Stimulated activated CD4-positive, alpha-beta T cell treated with anti-CD3 and anti-CD28 coated beads, Interleukin-4, amount 100 ng/mL, for 48 hours (primary cell): ENCODE results near the gene RAI2.

Experiments used
- DNase-seq, 2 donors: peaks; one replicate each; pipeline ENCODE4 v3.0.0-alpha.2; 2020; ENCODE audit warnings: low read depth in 2 of 2

RAI2 gene

GRCh38 chrX:17860811-17861488 lies at the start of gene RAI2:
TSS of gene RAI2 (minus strand) at chrX:17861298. CDS start at chrX:17802010, 59,288 bp downstream.
- no peak for DNase-seq

GRCh38 chrX:17888421-17888820 lies 27.3 kb upstream of the RAI2 start:
- no peak for DNase-seq

- no peak for DNase-seq
Observed at GRCh38 chrX:17882680-17883079, 21.6 kb upstream of the RAI2 start.

GRCh38 chrX:17878028-17878670 lies 17.1 kb upstream of the RAI2 start:
- DNase-seq = no peak

- no peak for DNase-seq
Observed at GRCh38 chrX:17876135-17876534, 15.0 kb upstream of the RAI2 start.

- DNase-seq = no peak
Observed at GRCh38 chrX:17869580-17869979, 8.5 kb upstream of the RAI2 start.

- no peak for DNase-seq
Observed at GRCh38 chrX:17861489-17862011, 452 bp upstream of the RAI2 start.

- DNase-seq = no peak
Observed at GRCh38 chrX:17860179-17860780, 818 bp downstream of the RAI2 start.

- DNase-seq = no peak
Observed at GRCh38 chrX:17859609-17860178, 1.4 kb downstream of the RAI2 start.

GRCh38 chrX:17854531-17854930 lies 6.6 kb downstream of the RAI2 start:
- no peak for DNase-seq

- DNase-seq = no peak
Observed at GRCh38 chrX:17854069-17854468, 7.0 kb downstream of the RAI2 start.

GRCh38 chrX:17851874-17852273 lies 9.2 kb downstream of the RAI2 start:
- DNase-seq = no peak

GRCh38 chrX:17848545-17849265 lies 12.4 kb downstream of the RAI2 start:
- DNase-seq = no peak

GRCh38 chrX:17846045-17846444 lies 15.1 kb downstream of the RAI2 start:
- no peak for DNase-seq

GRCh38 chrX:17844236-17844635 lies 16.9 kb downstream of the RAI2 start:
- DNase-seq = no peak

GRCh38 chrX:17842769-17843525 lies 18.2 kb downstream of the RAI2 start:
- no peak for DNase-seq

GRCh38 chrX:17839269-17839668 lies 21.8 kb downstream of the RAI2 start:
- no peak for DNase-seq

GRCh38 chrX:17836830-17837229 lies 24.3 kb downstream of the RAI2 start:
- no peak for DNase-seq

- no peak for DNase-seq
Observed at GRCh38 chrX:17833954-17834353, 27.1 kb downstream of the RAI2 start.

- no peak for DNase-seq
Observed at GRCh38 chrX:17831255-17831654, 29.8 kb downstream of the RAI2 start.

- DNase-seq = no peak
Observed at GRCh38 chrX:17830211-17830610, 30.9 kb downstream of the RAI2 start.
